ENCODE measurements around the gene LHX4. TPM values are rescaled to one million over a fixed set of nuclear protein-coding genes. Genes with fewer than 3 reads are reported as not detected.

LHX4 gene
- total and polyA plus RNA-seq, 10 of the 15 experiments (the other 5 are each of a cell fraction or from before 2014, with no cell fraction given): 0.05 to 0.80 (median 0.32) TPM; not detected in 6

DNA sequence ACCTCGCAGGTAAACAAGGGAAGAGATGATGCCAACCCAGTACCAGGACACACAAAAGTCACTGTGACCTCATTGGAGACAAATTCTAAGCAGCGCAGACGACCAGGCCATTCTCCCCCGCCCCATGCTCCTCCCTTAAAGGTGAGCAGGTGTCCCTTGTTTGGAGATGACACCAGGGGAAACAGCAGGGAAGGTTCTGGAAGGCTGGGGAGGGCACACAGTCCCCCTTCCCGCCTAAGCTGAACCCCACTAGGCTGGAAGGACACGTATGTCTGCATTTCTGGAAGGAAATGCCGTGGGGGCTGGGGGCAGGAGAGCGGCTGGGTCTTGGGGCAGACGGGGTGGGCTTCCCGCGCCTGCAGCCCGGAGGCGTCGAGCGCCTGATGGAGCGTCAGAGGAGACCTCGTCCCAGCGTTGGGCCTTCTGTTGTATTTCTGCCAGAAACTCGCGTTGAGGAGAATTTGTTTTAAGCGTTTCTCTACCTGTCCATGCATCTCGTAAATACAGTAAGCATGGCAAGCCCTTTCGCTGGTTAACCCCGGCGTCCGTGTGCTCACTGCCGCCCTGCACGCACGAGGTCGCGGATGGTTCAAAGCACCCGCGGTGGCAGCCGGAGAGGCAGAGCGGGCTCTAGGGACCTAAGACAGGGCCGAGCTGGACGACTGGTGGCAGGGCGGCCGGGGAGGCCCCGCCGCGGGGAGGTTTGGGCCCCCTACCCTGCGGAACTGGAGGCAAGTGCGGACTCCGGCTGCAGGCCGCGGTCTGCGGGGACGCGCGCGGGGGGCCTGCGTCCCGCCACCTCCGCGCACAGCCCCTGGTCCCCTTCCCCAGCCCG lies 1.2 kb upstream of the LHX4 start:
- Histone ChIP-seq H3K79me2 (ENCODE audit: control insufficient read depth, insufficient read depth, low read length) (no peaks in the 10 kb centered on the region), H3K4me2 (ENCODE audit: control insufficient read depth, insufficient read depth) (peak overlapping the region; percentile 99), H3K27me3 (replicated peaks in 1 of 2; ENCODE audit: control insufficient read depth in 2 of 2, insufficient read depth in 2 of 2, low read length in 1 of 2) (peaks cover 27 to 30% of the 10 kb centered on the region in 2 experiments), H3K4me3 (peak overlapping the region; percentile 67), H3K27ac (ENCODE audit: control insufficient read depth, insufficient read depth) (no peak overlapping the region), H2AFZ (ENCODE audit: control insufficient read depth, low read depth, low read length) (peak overlapping the region; percentile 75), H3K9ac (ENCODE audit: control insufficient read depth, insufficient read depth, low read length) (no peak overlapping the region), H3K36me3 (ENCODE audit: control insufficient read depth in 2 of 2, insufficient read depth in 2 of 2, low read length in 1 of 2) (no peaks in the 10 kb centered on the region), H3K4me1 (ENCODE audit: control insufficient read depth, insufficient read depth, low read length) (peaks cover 6% of the 10 kb centered on the region), H3K9me3 (replicated peaks; ENCODE audit: control insufficient read depth, insufficient read depth, low read length) (no peaks in the 10 kb centered on the region; the same call in 2 of the 3 replicates), H4K20me1 (ENCODE audit: control insufficient read depth, insufficient read depth) (peaks cover 3% of the 10 kb centered on the region; the same call in 1 of the 2 replicates)
- SMC1A ChIA-PET (ENCODE audit: uncharacterized antibody, unreplicated experiment): no interaction called here
- DNase-seq (ENCODE audit: low read depth, low spot score): no peak
- CTCF ChIA-PET: no interaction called here
- no TSS peak for BruUV-seq (replicated peaks)
- in situ Hi-C loops (cut with MboI): no loop called here
- TF ChIP-seq MEF2A (IDR thresholded peaks at IDR 0.05; ENCODE audit: insufficient read depth, low read depth, low read length): no peak
- TF ChIP-seq SUZ12 (IDR thresholded peaks at IDR 0.05; ENCODE audit: unreplicated experiment): peak; percentile 92
- TF ChIP-seq, protein P1, sequence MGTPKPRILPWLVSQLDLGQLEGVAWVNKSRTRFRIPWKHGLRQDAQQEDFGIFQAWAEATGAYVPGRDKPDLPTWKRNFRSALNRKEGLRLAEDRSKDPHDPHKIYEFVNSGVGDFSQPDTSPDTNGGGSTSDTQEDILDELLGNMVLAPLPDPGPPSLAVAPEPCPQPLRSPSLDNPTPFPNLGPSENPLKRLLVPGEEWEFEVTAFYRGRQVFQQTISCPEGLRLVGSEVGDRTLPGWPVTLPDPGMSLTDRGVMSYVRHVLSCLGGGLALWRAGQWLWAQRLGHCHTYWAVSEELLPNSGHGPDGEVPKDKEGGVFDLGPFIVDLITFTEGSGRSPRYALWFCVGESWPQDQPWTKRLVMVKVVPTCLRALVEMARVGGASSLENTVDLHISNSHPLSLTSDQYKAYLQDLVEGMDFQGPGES (IDR thresholded peaks at IDR 0.05): no peak
- TF ChIP-seq IKZF1 (conservative IDR thresholded peaks at IDR 0.05): 0 out of 2 replicates have a peak, but pooled peaks have one; percentile 20
- TF ChIP-seq DPF2 (IDR thresholded peaks at IDR 0.05): 0 out of 2 replicates have a peak, but pooled peaks have one; percentile 35
- 33% methylated on average over 43 of the region's 57 CpGs for WGBS (ENCODE audit: insufficient coverage, insufficient replicate concordance, low lambda C conversion rate, missing lambda C conversion rate)
- RAD21 ChIA-PET (ENCODE audit: unreplicated experiment): interaction anchor here (0.9 kb wide), 1 partner anchor 24 kb away, joined by 3 read pairs; no protein-coding TSS in a partner anchor
- POLR2A ChIA-PET: no interaction called here
- intact Hi-C loops (cut with micrococcal nuclease; ENCODE audit: unreplicated experiment): no loop called here
- peak; percentile 19 for ATAC-seq
- FAIRE-seq: no peak
